SJCRH30 (cell line): ENCODE measurements around the gene MAP3K2. TPM values are rescaled to one million over a fixed set of nuclear protein-coding genes. Genes with fewer than 3 reads are reported as not detected.
"Not testable (repeated sequence)": the region's sequence is repeated elsewhere in the genome, so short reads cannot be mapped to it uniquely, and the experiment has no call there.

Experiments
- DNase-seq, 2 experiments: peaks; one replicate each; pipeline ENCODE4 v3.0.0-alpha.2; 2015 to 2020
- H3K27ac ChIP-seq: fragments of 250-450 bp; sonication (Bioruptor Pico); 2 replicates; pipeline ENCODE4 v1.5.1; 2020; ENCODE audit warnings: mild to moderate bottlenecking, moderate library complexity
- H3K27me3 ChIP-seq: fragments of 250-450 bp; sonication (Bioruptor Pico); 2 replicates; pipeline ENCODE4 v1.5.1; 2020; ENCODE audit warnings: mild to moderate bottlenecking, moderate library complexity
- H3K36me3 ChIP-seq: fragments of 250-450 bp; sonication (Bioruptor Pico); 2 replicates; pipeline ENCODE4 v1.5.1; 2020; ENCODE audit warnings: mild to moderate bottlenecking, moderate library complexity
- H3K4me1 ChIP-seq: fragments of 250-450 bp; sonication (Bioruptor Pico); 2 replicates; pipeline ENCODE4 v1.5.1; 2020; ENCODE audit warnings: mild to moderate bottlenecking, moderate library complexity
- H3K4me3 ChIP-seq: fragments of 250-450 bp; sonication (Bioruptor Pico); 2 replicates; pipeline ENCODE4 v1.5.1; 2020; ENCODE audit warnings: mild to moderate bottlenecking, moderate library complexity
- H3K9me3 ChIP-seq: fragments of 250-450 bp; sonication (Bioruptor Pico); replicated peaks from 2 replicates; pipeline ENCODE4 v1.5.1; 2020; ENCODE audit warnings: mild to moderate bottlenecking, moderate library complexity
- total RNA-seq: library from RNA; depleted of rRNA; stranded (reverse); fragments of >200 nt; shearing (Covaris generic); gene quantifications from 2 replicates; pipeline ENCODE4 v1.2.3, GENCODE V29; 2014

MAP3K2 gene
- total RNA-seq, 1 experiment from 2014 or later, result 28.8 TPM

DNA sequence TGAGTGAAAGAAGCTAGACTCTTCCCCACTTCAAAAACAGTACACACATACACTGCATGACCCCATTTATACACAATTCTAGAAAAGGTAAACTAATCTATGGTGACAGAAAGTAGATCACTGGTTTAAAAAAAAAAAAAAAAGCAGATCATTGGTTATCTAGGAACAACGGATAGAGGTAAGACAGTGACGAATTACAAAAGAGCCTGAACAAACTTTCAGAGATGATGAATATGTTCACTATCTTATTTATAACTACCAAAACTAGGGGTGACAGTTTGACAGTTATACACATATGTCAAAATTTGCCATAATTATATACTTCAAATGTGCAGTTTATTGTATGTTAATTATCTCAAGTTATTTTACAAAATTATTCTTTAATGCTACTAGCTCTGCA, 27.5 kb downstream of the MAP3K2 start:
- no peak for DNase-seq
- Histone ChIP-seq H3K27me3 (no peaks in the 10 kb centered on the region), H3K27ac (no peak overlapping the region), H3K4me1 (peaks cover 10% of the 10 kb centered on the region; the same call in 1 of the 2 replicates), H3K36me3 (peaks cover 3% of the 10 kb centered on the region; the same call in 1 of the 2 replicates), H3K4me3 (no peak overlapping the region), H3K9me3 (peaks cover under 1% of the 10 kb centered on the region; the same call in 1 of the 2 replicates)

DNA sequence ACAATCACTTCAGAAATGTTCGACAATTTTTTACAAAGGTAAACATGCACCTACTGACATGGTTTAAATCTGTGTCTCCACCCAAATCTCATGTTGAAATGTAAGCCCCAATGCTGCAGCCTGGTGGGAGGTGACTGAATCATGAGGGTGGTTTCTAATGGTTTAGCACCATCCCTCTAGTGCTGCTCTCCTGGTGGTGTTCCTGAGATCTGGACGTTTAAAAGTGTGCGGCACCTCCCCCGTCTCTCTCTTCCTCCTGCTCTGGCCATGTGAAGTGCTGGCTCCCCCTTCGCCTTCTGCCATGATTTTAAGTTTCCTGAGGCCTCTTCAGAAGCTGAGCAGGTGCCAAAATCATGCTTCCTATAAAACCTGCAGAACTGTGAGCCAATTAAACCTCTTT, 28.3 kb downstream of the MAP3K2 start:
- peaks cover 3% of the 10 kb centered on the region; the same call in 1 of the 2 replicates for H3K36me3 ChIP-seq
- H3K27me3 ChIP-seq, result no peaks in the 10 kb centered on the region
- peaks cover 2% of the 10 kb centered on the region; the same call in 1 of the 2 replicates for H3K9me3 ChIP-seq
- H3K4me3 ChIP-seq, result no peak overlapping the region
- no peak overlapping the region for H3K27ac ChIP-seq
- H3K4me1 ChIP-seq, result peaks cover 10% of the 10 kb centered on the region; the same call in 1 of the 2 replicates
- no peak for DNase-seq

DNA sequence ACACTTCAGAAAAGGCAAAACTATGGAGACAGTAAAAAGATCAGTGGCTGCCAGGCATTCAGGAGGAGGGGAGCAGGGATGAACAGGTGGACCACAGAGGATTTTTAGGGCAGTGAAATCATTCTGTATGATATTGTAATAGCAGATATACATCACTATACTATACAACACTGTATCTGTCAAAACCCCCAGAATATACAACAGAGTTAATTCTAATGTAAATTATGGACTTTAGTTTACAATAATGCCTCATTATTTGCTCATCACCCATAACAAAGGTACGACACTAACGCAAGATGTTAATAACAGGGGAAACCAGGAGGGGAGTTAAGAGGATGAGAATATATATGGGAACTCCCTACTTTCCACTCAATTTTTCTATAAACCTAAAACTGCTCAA, 28.8 kb downstream of the MAP3K2 start:
- Histone ChIP-seq H3K27me3 (no peaks in the 10 kb centered on the region), H3K4me1 (peaks cover 10% of the 10 kb centered on the region; the same call in 1 of the 2 replicates), H3K9me3 (peaks cover 2% of the 10 kb centered on the region; the same call in 1 of the 2 replicates), H3K4me3 (no peak overlapping the region), H3K27ac (no peak overlapping the region), H3K36me3 (peaks cover 3% of the 10 kb centered on the region; the same call in 1 of the 2 replicates)
- no peak for DNase-seq

DNA sequence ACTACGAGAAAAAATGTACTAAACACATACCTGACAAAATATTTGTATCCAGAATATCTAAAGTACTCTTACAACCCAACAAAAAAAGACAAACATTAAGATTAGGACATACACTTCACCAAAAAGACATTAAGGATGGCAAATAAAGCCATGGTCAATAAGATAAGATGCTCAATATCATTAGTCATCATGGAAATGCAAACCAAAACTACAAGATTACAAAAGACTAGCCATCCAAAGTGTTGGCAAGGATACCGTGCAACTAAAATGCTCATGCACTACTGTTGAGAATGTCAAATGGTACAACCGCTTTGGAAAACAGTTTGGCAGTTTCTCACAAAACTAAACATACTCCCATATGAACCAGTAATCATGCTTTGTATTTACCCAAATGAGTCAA, 29.7 kb downstream of the MAP3K2 start:
- peaks cover 3% of the 10 kb centered on the region; the same call in 1 of the 2 replicates for H3K36me3 ChIP-seq
- H3K9me3 ChIP-seq, result peaks cover 2% of the 10 kb centered on the region; the same call in 1 of the 2 replicates
- no peaks in the 10 kb centered on the region for H3K27me3 ChIP-seq
- DNase-seq, result no peak
- no peak overlapping the region for H3K27ac ChIP-seq
- H3K4me1 ChIP-seq, result peaks cover 10% of the 10 kb centered on the region; the same call in 1 of the 2 replicates
- H3K4me3 ChIP-seq, result no peak overlapping the region

DNA sequence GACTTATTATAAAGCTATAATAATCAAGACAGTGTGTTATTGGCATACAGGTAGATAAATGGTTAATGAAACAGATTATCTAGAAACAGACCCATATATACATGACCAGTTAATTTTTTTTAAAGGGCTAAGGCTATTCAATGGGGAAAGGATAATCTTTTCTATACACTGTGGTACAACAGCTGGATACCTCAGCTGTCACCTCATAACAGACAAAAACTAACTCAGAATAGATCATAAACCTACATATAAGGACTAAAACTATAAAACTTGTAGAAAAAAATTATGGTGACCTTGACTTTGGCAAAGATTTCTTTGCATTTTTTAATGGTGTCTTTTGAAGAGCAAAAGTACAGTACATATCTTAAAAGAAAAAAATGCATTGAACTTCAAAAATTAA, 30.2 kb downstream of the MAP3K2 start:
- Histone ChIP-seq H3K4me1 (peaks cover 10% of the 10 kb centered on the region; the same call in 1 of the 2 replicates), H3K27me3 (no peaks in the 10 kb centered on the region), H3K36me3 (peaks cover 3% of the 10 kb centered on the region; the same call in 1 of the 2 replicates), H3K27ac (no peak overlapping the region), H3K9me3 (peaks cover 2% of the 10 kb centered on the region; the same call in 1 of the 2 replicates), H3K4me3 (no peak overlapping the region)
- peak in 1 of 2 experiments; percentile 24 for DNase-seq

DNA sequence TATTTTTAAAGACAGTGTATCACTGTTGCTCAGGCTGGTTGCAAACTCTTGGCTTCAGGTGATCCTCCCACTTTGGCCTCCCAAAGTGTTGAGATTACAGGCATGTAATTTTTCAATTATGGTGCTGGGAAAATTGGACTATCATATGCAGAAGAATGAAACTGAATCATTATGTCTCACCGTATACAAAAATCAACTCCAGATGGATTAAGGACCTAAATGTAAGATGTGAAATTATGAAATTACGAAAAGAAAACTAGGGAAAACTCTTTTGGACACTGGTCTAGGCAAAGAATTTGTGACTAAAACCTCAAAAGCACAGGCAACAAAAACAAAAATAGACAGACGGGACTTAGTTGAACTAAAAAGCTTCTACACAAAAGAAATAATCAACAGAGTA, 31.2 kb downstream of the MAP3K2 start:
- no peak for DNase-seq
- no peak overlapping the region for H3K27ac ChIP-seq
- no peaks in the 10 kb centered on the region for H3K27me3 ChIP-seq
- peaks cover 2% of the 10 kb centered on the region; the same call in 1 of the 2 replicates for H3K9me3 ChIP-seq
- peaks cover 3% of the 10 kb centered on the region; the same call in 1 of the 2 replicates for H3K36me3 ChIP-seq
- peaks cover 10% of the 10 kb centered on the region; the same call in 1 of the 2 replicates for H3K4me1 ChIP-seq
- no peak overlapping the region for H3K4me3 ChIP-seq

DNA sequence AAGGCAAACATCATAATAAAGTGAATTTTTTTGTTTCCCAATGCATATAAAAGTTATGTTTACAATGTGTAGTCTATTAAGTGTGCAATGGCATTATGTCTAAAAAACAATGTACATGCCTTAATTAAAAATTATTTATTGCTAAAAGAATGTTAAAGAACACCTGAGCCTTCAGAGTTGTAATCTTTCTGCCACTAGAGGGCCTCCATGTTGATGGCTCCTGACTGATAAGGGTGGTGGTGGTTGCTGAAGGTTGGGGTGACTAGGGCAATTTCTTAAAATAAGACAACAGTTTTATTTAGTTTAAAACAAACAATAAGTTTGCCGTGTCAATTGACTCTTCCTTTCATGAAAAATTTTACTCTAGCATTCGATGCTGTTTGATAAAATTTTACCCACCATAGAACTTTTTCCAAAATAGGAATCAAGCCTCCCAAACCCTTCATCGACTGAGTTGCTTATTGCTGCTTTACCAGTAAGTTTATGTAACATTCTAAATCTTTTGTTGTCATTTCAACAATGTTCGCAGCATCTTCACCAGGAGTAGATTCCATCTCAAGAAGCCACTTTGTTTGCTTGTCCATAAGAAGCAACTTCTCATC, 32.3 kb downstream of the MAP3K2 start:
- Histone ChIP-seq H3K4me1 (peaks cover 10% of the 10 kb centered on the region; the same call in 1 of the 2 replicates), H3K9me3 (peaks cover 2% of the 10 kb centered on the region; the same call in 1 of the 2 replicates), H3K27ac (no peak overlapping the region), H3K36me3 (peaks cover 3% of the 10 kb centered on the region; the same call in 1 of the 2 replicates), H3K4me3 (no peak overlapping the region), H3K27me3 (no peaks in the 10 kb centered on the region)
- DNase-seq, result peak in 1 of 2 experiments; percentile 22

DNA sequence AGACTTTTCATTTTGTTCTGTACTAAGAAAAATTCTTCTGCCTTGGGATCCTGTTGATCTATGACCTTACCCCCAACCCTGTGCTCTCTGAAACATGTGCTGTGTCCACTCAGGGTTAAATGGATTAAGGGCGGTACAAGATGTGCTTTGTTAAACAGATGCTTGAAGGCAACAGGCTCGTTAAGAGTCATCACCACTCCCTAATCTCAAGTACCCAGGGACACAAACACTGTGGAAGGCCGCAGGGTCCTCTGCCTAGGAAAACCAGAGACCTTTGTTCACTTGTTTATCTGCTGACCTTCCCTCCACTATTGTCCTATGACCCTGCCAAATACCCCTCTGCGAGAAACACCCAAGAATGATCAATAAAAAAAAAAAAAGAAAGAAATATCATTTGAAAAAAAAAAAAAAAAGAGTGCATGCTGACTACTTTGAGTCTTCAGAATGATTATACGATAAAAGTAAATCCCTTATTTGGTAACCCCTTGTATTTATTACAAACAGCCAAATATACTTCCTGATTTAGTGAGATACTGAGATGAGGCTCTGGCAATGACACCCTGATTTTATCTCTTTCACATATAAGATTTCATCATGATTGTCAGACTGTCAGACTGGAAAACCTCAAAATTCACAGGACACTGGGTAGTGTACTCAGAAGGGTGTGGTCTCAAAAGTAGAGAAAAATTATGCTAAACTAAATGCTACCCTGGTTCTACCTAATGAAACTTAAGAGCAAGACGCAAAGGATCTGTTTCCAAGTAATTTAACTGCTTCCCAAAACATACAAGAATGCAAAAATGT, 33.7 kb downstream of the MAP3K2 start:
- not testable (repeated sequence) for H3K27me3 ChIP-seq, H3K27ac ChIP-seq, H3K4me3 ChIP-seq, DNase-seq, H3K9me3 ChIP-seq, H3K36me3 ChIP-seq
- H3K4me1 ChIP-seq, result peaks cover 10% of the 10 kb centered on the region; the same call in 1 of the 2 replicates

DNA sequence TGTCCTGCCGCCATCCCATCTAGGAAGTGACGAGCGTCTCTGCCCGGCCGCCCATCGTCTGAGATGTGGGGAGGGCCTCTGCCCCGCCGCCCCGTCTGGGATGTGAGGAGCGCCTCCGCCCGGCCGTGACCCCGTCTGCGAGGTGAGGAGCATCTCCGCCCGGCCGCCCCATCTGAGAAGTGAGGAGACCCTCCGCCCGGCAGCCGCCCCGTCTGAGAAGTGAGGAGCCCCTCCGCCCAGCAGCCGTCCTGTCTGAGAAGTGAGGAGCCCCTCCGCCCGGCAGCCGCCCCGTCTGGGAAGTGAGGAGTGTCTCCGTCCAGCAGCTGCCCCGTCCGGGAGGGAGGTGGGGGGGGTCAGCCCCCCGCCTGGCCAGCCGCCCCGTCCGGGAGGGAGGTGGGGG, 34.6 kb downstream of the MAP3K2 start:
- not testable (repeated sequence) for H3K36me3 ChIP-seq, H3K27me3 ChIP-seq, H3K9me3 ChIP-seq, DNase-seq, H3K27ac ChIP-seq, H3K4me3 ChIP-seq
- peaks cover 16% of the 10 kb centered on the region for H3K4me1 ChIP-seq

DNA sequence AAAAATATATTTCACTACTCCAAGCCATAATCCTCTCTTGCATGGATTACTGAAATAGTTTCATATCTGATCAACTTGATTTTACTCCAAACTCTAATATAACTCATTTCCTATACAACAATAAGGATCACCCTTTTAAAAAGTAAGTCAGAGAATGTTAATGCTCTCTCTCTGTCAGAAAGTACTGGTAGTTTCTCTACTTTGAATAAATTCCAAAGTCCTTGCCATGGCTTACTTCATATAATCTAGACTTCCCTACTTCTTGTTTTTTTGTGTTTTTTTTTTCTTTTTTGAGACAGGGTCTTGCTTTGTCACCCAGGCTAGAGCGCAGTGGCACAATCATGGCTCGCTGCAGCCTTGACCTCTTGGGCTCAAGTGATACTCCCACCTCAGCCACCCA, 36.2 kb downstream of the MAP3K2 start:
- peaks cover 2% of the 10 kb centered on the region; the same call in 1 of the 2 replicates for H3K9me3 ChIP-seq
- H3K36me3 ChIP-seq, result peaks cover 3% of the 10 kb centered on the region; the same call in 1 of the 2 replicates
- peaks cover 17% of the 10 kb centered on the region for H3K4me1 ChIP-seq
- no peak overlapping the region for H3K27ac ChIP-seq
- no peak overlapping the region for H3K4me3 ChIP-seq
- DNase-seq, result no peak
- H3K27me3 ChIP-seq, result no peaks in the 10 kb centered on the region

DNA sequence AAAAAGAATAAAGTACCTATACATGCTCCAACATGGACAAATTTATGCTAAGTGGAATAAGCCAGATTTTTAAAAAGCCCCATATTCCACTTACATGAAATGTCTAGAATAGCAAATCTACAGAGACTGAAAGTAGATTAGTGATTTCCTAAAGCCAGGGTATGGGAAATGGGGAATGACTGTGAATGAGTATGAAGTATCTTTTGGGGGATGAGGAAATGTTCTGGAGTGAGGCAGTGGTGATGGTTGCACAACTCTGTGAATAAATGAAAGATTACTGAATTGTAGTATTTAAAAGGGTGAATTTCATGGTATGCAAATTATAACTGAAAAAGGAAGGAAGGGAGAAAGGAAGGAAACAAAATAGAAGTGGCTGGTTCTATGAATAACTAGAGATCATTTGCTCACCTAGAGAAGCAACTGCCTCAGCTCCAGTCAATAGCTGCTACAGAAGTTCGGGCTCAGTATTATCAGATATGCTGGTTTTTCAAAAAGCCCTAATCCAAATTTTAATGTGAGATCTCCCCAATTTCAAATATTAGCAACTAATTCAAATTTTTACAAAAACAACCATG, 39.3 kb downstream of the MAP3K2 start:
- Histone ChIP-seq H3K36me3 (no peaks in the 10 kb centered on the region), H3K9me3 (no peaks in the 10 kb centered on the region; the same call in 1 of the 2 replicates), H3K4me1 (peaks cover 17% of the 10 kb centered on the region), H3K27me3 (no peaks in the 10 kb centered on the region), H3K4me3 (no peak overlapping the region), H3K27ac (peak overlapping the region; percentile 40)
- no peak for DNase-seq

DNA sequence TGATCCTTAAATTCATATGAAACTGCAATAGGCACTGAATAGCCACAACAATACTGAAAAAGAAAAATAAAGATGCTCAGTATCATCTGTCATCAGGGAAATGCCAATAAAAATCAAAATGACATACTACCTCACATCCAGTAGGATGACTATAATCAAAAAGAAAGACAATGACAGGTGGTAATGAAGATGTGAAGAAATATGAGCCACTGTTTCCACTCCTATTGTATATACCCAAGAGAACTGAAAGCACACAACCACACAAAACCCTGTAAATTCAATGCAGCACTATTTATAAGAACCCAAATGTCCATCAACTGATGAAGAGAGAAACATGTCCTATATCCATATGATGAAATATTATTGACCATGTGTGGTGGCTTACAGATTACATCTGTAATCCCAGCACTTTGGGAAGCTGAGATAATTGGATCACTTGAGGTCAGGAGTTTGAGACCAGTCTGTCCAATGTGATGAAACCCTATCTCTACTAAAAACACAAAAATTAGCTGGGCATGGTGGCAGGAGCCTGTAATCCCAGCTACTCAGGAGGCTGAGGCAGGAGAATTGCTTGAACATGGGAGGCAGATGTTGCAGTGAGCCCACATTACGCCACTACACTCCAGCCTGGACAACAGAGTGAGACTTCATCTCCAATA, 39.9 kb downstream of the MAP3K2 start:
- peaks cover 17% of the 10 kb centered on the region for H3K4me1 ChIP-seq
- peak; percentile 24 to 69 for DNase-seq
- H3K27me3 ChIP-seq, result no peaks in the 10 kb centered on the region
- no peaks in the 10 kb centered on the region; the same call in 1 of the 2 replicates for H3K9me3 ChIP-seq
- H3K4me3 ChIP-seq, result no peak overlapping the region
- H3K36me3 ChIP-seq, result no peaks in the 10 kb centered on the region
- H3K27ac ChIP-seq, result peak overlapping the region; percentile 40

DNA sequence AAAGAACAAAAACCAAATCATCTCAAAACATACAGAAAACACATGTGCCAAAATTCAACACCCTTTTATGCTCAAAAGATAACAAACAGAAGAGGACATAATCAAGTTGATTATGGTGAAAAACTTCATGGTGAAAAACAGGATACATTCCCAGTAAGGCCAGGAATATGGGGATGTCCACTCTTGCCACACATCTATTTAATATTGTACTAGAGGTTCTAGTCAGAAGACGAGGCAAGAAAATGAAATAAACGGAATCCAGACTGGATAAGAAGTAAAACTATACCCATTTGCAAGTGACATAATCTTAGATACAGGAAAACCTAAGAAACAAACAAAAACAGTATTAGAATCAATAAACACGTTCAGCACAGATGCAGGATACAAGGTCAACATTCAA, 40.8 kb downstream of the MAP3K2 start:
- peaks cover 17% of the 10 kb centered on the region for H3K4me1 ChIP-seq

DNA sequence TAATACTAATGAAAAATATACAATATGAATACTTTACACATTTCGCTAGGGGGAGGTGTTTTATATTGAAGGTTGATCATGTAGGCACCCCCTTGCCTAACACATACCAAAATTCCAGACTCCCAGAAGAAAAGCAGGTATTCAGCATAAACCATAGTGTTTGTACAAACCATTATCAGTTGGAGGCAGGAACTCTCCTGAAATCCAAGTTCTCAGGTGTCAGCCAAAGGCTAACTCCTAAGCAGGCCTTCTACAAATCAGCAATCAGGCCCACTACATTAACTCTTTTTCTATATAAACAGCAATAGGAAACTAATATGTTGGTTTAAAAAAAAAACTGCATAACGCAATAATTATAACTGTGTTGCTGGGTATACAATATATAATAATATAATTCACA, 44.5 kb downstream of the MAP3K2 start:
- no peaks in the 10 kb centered on the region; the same call in 1 of the 2 replicates for H3K9me3 ChIP-seq
- no peak for DNase-seq
- H3K36me3 ChIP-seq, result peaks cover 8% of the 10 kb centered on the region
- H3K27me3 ChIP-seq, result no peaks in the 10 kb centered on the region
- H3K4me1 ChIP-seq, result peaks cover 12% of the 10 kb centered on the region
- no peak overlapping the region for H3K4me3 ChIP-seq
- no peak overlapping the region for H3K27ac ChIP-seq

More for the DNA sequence above, 40.8 kb downstream of the MAP3K2 start:
- no peaks in the 10 kb centered on the region; the same call in 1 of the 2 replicates for H3K9me3 ChIP-seq
- no peaks in the 10 kb centered on the region for H3K27me3 ChIP-seq
- no peak overlapping the region for H3K27ac ChIP-seq
- H3K4me3 ChIP-seq, result no peak overlapping the region
- peaks cover 2% of the 10 kb centered on the region; the same call in 1 of the 2 replicates for H3K36me3 ChIP-seq
- no peak for DNase-seq
